SK-N-SH treated with all-trans-retinoic acid at 6 μM for 48 hours (cell line): ENCODE results near the gene RABGAP1.

ENCODE experiments used
- ATAC-seq: fragments of 200-7000 bp; cut with Tn5 transposase; 3 replicates; pipeline ENCODE4 v1.9.1; 2020; ENCODE audit warnings: mild to moderate bottlenecking, moderate library complexity
- ARNTL ChIP-seq: fragments of 450-650 bp; formaldehyde crosslinking; IDR thresholded peaks from 2 replicates; pipeline ENCODE4 v1.5.0; 2020; ENCODE audit warnings: low read depth, mild to moderate bottlenecking, moderate library complexity, borderline replicate concordance
- BACH2 ChIP-seq: fragments of 250-450 bp; sonication (Bioruptor Pico); IDR thresholded peaks from 2 replicates; pipeline ENCODE4 v1.9.0; 2021; ENCODE audit warnings: mild to moderate bottlenecking, borderline replicate concordance
- CREB5 ChIP-seq: fragments of 250-450 bp; sonication (Bioruptor Pico); IDR thresholded peaks from 2 replicates; pipeline ENCODE4 v1.5.1; 2020; ENCODE audit warnings: low read depth, mild to moderate bottlenecking, moderate library complexity
- CSDC2 ChIP-seq: fragments of 250-450 bp; sonication (Bioruptor Pico); IDR thresholded peaks from 2 replicates; pipeline ENCODE4 v1.5.0; 2020; ENCODE audit warnings: mild to moderate bottlenecking, moderate library complexity
- GLIS3 ChIP-seq: fragments of 250-450 bp; sonication (Bioruptor Pico); IDR thresholded peaks from 2 replicates; pipeline ENCODE4 v1.5.0; 2020; ENCODE audit warnings: mild to moderate bottlenecking, moderate library complexity
- ISL1 ChIP-seq: fragments of 250-450 bp; sonication (Bioruptor Pico); IDR thresholded peaks from 2 replicates; pipeline ENCODE4 v2.1.2; 2022; ENCODE audit warnings: mild to moderate bottlenecking, moderate library complexity
- OSR1 ChIP-seq: fragments of 250-450 bp; sonication (Bioruptor Pico); IDR thresholded peaks from 2 replicates; pipeline ENCODE4 v1.8.0; 2022; ENCODE audit warnings: moderate library complexity, mild to moderate bottlenecking, inconsistent platforms
- PATZ1 ChIP-seq: fragments of 250-450 bp; sonication (Bioruptor Pico); IDR thresholded peaks from 2 replicates; pipeline ENCODE4 v1.8.0; 2020; ENCODE audit warnings: mild to moderate bottlenecking, moderate library complexity, borderline replicate concordance
- POU6F1 ChIP-seq: fragments of 250-450 bp; sonication (Bioruptor Pico); IDR thresholded peaks from 2 replicates; pipeline ENCODE4 v1.8.0; 2021; ENCODE audit warnings: low read depth, mild to moderate bottlenecking, moderate library complexity, borderline replicate concordance
- PPARA ChIP-seq: fragments of 250-450 bp; sonication (Bioruptor Pico); IDR thresholded peaks from 2 replicates; pipeline ENCODE4 v1.5.0; 2020; ENCODE audit warnings: mild to moderate bottlenecking, borderline replicate concordance
- RARB ChIP-seq: fragments of 250-450 bp; sonication (Bioruptor Pico); IDR thresholded peaks from 2 replicates; pipeline ENCODE4 v1.8.0; 2021; ENCODE audit warnings: mild to moderate bottlenecking, moderate library complexity
- SNAI2 ChIP-seq: fragments of 250-450 bp; sonication (Bioruptor Pico); IDR thresholded peaks from 2 replicates; pipeline ENCODE4 v1.5.0; 2020; ENCODE audit warnings: mild to moderate bottlenecking, moderate library complexity
- TCF4 ChIP-seq: fragments of 250-450 bp; sonication (Bioruptor Pico); IDR thresholded peaks from 2 replicates; pipeline ENCODE4 v1.8.0; 2021; ENCODE audit warnings: mild to moderate bottlenecking, moderate library complexity, borderline replicate concordance
- TOX ChIP-seq: fragments of 250-450 bp; sonication (Bioruptor Pico); IDR thresholded peaks from 2 replicates; pipeline ENCODE4 v1.8.0; 2021; ENCODE audit warnings: mild to moderate bottlenecking, moderate library complexity, borderline replicate concordance
- ZC3H10 ChIP-seq: fragments of 250-450 bp; sonication (Bioruptor Pico); IDR thresholded peaks from 2 replicates; pipeline ENCODE4 v1.5.1; 2021; ENCODE audit warnings: mild to moderate bottlenecking, moderate library complexity
- ZFP3 ChIP-seq: fragments of 250-450 bp; sonication (Bioruptor Pico); IDR thresholded peaks from 2 replicates; pipeline ENCODE4 v1.5.0; 2020; ENCODE audit warnings: mild to moderate bottlenecking, moderate library complexity
- ZFP30 ChIP-seq: fragments of 450-650 bp; formaldehyde crosslinking; IDR thresholded peaks from 2 replicates; pipeline ENCODE4 v1.5.0; 2022; ENCODE audit warnings: mild to moderate bottlenecking, moderate library complexity
- ZNF565 ChIP-seq: fragments of 450-650 bp; formaldehyde crosslinking; conservative IDR thresholded peaks from 2 replicates; pipeline ENCODE4 v1.5.0; 2020; ENCODE audit warnings: low read depth, mild to moderate bottlenecking, moderate library complexity
- ZNF8 ChIP-seq: fragments of 450-650 bp; formaldehyde crosslinking; IDR thresholded peaks from 2 replicates; pipeline ENCODE4 v1.5.0; 2020; ENCODE audit warnings: mild to moderate bottlenecking, moderate library complexity
- TF ChIP-seq, protein P1 (sequence below): fragments of 250-450 bp; sonication (Bioruptor Pico); IDR thresholded peaks from 2 replicates; pipeline ENCODE4 v1.5.0; 2020; ENCODE audit warnings: mild to moderate bottlenecking, moderate library complexity
- TF ChIP-seq, protein P2 (sequence below): fragments of 250-450 bp; sonication (Bioruptor Pico); IDR thresholded peaks from 2 replicates; pipeline ENCODE4 v1.5.1; 2021; ENCODE audit warnings: mild to moderate bottlenecking, moderate library complexity

RABGAP1 gene

DNA sequence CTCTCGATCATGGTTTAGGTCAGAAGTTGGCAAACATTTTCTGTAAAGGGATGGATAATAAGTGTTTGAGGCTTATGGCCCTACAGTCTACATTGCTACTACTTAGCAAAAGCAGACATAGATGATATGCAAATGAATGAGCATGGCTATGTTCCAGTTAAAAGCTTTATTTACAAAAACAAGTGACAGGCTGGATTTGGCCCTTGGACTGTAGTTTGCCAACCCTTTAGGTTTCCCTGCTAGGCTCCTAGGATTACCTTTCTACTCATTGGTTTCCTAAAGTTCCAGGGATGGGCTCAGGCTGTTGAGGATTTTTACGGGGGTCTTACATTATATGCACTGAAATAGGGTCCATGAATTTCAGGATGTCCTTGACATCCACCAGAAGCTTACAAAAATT is 150.1 kb downstream of the RABGAP1 start:
- no peak for TF ChIP-seq ZFP30 (CRISPR knock-in tag)
- TF ChIP-seq ISL1 (CRISPR knock-in tag): no peak
- peak; percentile 40 for ATAC-seq

- peak; percentile 10; the same call in 1 of the 3 replicates for ATAC-seq
Measured at GRCh38 chr9:123091459-123091858, 150.6 kb downstream of the RABGAP1 start.

GRCh38 chr9:123093141-123093540 is 152.3 kb downstream of the RABGAP1 start:
- ATAC-seq: no peak
- TF ChIP-seq ZNF565 (no peak), PATZ1 (CRISPR knock-in tag) (no peak), BACH2 (CRISPR knock-in tag) (no peak), TOX (CRISPR knock-in tag) (no peak), SNAI2 (CRISPR knock-in tag) (no peak), ZC3H10 (CRISPR knock-in tag) (no peak), GLIS3 (no peak)
- TF ChIP-seq, protein P1, sequence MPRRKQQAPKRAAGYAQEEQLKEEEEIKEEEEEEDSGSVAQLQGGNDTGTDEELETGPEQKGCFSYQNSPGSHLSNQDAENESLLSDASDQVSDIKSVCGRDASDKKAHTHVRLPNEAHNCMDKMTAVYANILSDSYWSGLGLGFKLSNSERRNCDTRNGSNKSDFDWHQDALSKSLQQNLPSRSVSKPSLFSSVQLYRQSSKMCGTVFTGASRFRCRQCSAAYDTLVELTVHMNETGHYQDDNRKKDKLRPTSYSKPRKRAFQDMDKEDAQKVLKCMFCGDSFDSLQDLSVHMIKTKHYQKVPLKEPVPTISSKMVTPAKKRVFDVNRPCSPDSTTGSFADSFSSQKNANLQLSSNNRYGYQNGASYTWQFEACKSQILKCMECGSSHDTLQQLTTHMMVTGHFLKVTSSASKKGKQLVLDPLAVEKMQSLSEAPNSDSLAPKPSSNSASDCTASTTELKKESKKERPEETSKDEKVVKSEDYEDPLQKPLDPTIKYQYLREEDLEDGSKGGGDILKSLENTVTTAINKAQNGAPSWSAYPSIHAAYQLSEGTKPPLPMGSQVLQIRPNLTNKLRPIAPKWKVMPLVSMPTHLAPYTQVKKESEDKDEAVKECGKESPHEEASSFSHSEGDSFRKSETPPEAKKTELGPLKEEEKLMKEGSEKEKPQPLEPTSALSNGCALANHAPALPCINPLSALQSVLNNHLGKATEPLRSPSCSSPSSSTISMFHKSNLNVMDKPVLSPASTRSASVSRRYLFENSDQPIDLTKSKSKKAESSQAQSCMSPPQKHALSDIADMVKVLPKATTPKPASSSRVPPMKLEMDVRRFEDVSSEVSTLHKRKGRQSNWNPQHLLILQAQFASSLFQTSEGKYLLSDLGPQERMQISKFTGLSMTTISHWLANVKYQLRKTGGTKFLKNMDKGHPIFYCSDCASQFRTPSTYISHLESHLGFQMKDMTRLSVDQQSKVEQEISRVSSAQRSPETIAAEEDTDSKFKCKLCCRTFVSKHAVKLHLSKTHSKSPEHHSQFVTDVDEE: no peak
- TF ChIP-seq, all 23 proteins: peak for 0

More at GRCh38 chr9:123091459-123091858, 150.6 kb downstream of the RABGAP1 start:
- no peak for TF ChIP-seq TOX (CRISPR knock-in tag)

DNA sequence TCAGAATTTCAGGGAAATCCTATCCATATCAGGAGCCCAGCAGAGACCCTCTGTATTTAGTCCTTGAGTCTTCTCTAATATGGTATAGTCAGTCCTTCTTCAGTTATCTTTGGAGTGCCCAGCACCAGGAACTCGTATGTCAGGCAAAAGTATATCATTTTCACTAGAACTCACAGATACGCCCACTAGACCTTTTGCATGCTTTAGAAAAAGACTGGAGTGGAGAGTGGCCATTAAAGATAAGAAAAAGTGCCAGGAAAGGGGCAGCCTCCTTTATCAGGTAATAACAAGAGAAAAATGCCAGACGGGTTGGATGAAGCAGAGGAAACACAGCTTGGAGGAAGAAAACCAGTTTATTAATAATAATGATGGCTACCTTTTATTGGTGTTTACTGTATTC is 156.2 kb downstream of the RABGAP1 start:
- TF ChIP-seq, protein P2, sequence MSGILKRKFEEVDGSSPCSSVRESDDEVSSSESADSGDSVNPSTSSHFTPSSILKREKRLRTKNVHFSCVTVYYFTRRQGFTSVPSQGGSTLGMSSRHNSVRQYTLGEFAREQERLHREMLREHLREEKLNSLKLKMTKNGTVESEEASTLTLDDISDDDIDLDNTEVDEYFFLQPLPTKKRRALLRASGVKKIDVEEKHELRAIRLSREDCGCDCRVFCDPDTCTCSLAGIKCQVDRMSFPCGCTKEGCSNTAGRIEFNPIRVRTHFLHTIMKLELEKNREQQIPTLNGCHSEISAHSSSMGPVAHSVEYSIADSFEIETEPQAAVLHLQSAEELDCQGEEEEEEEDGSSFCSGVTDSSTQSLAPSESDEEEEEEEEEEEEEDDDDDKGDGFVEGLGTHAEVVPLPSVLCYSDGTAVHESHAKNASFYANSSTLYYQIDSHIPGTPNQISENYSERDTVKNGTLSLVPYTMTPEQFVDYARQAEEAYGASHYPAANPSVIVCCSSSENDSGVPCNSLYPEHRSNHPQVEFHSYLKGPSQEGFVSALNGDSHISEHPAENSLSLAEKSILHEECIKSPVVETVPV (CRISPR knock-in tag): no peak
- TF ChIP-seq ZFP30 (CRISPR knock-in tag) (no peak), TCF4 (CRISPR knock-in tag) (no peak), PPARA (CRISPR knock-in tag) (no peak), GLIS3 (no peak), CREB5 (CRISPR knock-in tag) (no peak), CSDC2 (CRISPR knock-in tag) (no peak), ISL1 (CRISPR knock-in tag) (no peak), RARB (CRISPR knock-in tag) (no peak), ARNTL (CRISPR knock-in tag) (no peak), PATZ1 (CRISPR knock-in tag) (no peak), ZFP3 (CRISPR knock-in tag) (no peak), ZNF8 (no peak), TOX (CRISPR knock-in tag) (no peak), POU6F1 (no peak), OSR1 (CRISPR knock-in tag) (no peak)
- TF ChIP-seq, protein P1: no peak

More for the DNA sequence above, 156.2 kb downstream of the RABGAP1 start:
- ATAC-seq: no peak
